AG20443 (cell line): ENCODE measurements around the gene GNA14.
"Not testable (repeated sequence)": the region's sequence is repeated elsewhere in the genome, so short reads cannot be mapped to it uniquely, and the experiment has no call there.

Source experiments
- DNase-seq: peaks from one replicate; pipeline ENCODE4 v3.0.0; 2012; ENCODE audit warnings: low spot score, mixed read lengths

The GNA14 gene

GRCh38 chr9:77648234-77649108 lies at the start of gene GNA14:
GNA14 (minus strand) TSS chr9:77648322; CDS start chr9:77647793, 529 bp downstream.
- DNase-seq: peak; percentile 38

DNA sequence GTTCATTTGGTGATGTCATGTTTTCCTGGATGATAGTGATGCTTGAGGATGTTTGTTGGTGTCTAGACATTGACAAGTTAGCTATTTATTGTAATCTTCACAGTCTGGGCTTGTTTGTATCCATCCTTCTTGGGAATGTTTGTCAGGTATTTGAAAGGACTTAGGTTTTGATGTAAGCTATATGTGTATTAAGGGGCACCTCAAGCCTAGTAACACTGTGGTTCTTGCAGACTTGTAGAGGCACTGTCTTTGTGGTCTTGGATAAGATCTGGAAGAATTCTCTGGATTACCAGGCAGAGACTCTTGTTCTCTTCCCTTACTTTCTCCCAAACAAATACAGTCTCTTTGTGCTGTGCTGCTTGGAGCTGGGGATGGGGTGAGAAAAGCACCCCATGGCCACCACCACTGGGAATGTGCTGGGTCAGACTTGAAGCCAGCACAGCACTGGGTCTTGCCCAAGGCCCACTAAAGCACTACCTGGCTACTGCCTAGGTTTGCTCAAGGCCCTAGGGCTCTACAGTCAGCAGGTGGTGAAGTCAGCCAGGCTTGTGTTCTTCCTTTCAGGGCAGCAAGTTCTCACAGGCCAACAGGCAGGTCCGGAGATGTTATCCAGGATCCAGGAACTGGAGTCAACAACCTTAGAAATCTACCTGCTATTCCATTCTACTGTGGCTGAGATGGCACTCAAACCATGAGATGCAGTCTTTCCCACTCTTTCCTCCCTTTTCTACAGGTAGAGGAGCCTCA lies 49.3 kb upstream of the GNA14 start:
- no peak for DNase-seq

DNA sequence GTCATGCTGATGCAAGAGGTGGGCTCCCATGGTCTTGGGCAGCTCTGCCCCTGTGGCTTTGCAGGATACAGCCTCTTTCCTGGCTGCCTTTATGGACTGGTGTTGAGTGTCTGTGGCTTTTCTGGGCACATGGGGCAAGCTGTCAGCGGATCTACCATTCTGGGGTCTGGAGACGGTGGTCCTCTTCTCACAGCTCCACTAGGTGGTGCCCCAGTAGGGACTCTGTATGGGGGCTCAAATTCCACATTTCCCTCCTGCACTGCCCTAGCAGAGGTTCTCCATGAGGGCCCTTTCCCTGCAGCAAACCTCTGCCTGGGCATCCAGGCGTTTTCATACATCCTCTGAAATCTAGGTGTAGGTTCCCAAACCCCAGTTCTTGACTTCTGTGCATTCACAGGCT lies 42.6 kb upstream of the GNA14 start:
- DNase-seq: not testable (repeated sequence)

- not testable (repeated sequence) for DNase-seq
Measured at GRCh38 chr9:77690119-77690518, 42.0 kb upstream of the GNA14 start.

- not testable (repeated sequence) for DNase-seq
Measured at GRCh38 chr9:77687737-77688136, 39.6 kb upstream of the GNA14 start.

- no peak for DNase-seq
Measured at GRCh38 chr9:77680581-77680980, 32.5 kb upstream of the GNA14 start.

GRCh38 chr9:77679661-77680368 lies 31.7 kb upstream of the GNA14 start:
- no peak for DNase-seq

- DNase-seq: no peak
Measured at GRCh38 chr9:77679088-77679487, 31.0 kb upstream of the GNA14 start.

GRCh38 chr9:77677957-77678535 lies 29.9 kb upstream of the GNA14 start:
- no peak for DNase-seq

DNA sequence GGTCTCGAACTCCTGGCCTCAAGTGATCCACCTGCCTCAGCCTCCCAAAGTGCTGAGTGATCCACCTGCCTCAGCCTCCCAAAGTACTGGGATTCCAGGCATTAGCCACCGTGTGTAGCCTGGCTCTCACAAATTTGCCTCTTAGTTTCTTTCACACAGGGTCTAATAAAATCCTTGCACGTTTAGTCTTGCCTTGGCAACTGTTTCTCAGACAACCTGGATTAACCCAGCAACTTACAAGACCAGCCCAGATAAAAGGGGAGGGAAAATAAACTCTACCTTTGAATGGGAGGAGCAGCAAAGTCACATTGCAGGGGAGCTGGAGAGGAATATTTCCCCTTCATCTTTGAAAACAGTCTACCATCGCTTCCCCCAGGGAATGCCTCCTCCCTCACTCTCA lies 29.3 kb upstream of the GNA14 start:
- DNase-seq: no peak

DNA sequence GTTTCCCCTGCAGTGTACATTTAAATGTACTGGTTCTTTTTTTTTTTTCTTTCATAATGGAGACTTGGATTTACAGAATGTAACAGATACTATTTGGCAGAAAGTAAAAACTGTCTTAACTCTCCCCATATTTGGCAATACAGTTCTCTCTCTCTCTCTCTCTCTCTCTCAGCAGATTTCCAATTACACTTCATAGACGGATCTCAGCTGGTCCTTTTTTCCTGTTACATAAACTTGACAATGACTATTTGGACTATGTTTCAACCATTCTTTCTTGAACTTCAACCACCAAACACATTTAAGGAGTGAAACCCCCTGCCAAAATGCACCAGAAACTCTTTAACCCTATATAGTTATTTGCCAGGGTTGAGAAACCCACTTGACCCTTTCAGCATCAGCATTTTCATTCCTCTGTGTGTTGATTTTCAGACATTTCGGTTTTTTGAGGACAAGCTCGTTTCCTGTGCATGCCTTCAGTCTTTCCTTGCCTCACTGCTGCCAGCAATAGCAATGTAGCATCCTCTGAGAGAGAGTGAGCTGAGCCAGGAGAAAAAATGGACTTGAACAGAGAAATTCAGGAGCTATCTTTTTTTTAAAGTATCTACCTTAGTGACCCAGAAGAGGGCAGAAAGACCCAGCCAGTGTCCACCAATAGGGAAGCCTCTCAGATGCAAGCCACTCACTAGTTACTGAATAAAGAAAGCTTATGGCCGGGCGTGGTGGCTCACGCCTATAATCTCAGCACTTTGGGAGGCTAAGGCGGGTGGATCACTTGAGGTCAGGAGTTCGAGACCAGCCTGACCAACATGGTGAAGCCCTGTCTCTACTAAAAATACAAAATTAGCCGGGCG lies 26.0 kb upstream of the GNA14 start:
- no peak for DNase-seq

GRCh38 chr9:77672183-77672582 lies 24.1 kb upstream of the GNA14 start:
- no peak for DNase-seq

DNA sequence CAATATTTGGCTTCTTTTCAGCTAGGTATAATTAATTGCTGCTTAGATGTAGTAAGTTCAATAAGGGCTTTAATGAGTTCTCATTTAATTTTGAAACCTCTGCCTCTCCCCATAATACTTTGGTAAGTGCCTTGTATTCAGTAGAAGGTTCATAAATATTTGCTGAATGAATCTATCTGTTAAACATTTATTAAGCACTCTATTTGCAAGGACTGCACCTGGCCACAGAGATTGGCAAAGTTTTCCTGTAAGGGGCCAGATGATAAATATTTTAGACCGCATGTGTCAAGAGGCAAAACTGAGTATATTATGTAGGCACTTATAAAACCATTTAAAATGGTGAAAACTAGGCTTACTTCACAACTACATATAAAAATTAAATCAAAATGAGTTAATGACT lies 19.0 kb upstream of the GNA14 start:
- no peak for DNase-seq

GRCh38 chr9:77663754-77664153 lies 15.6 kb upstream of the GNA14 start:
- peak; percentile 28 for DNase-seq

GRCh38 chr9:77661566-77662085 lies 13.5 kb upstream of the GNA14 start:
- no peak for DNase-seq

DNA sequence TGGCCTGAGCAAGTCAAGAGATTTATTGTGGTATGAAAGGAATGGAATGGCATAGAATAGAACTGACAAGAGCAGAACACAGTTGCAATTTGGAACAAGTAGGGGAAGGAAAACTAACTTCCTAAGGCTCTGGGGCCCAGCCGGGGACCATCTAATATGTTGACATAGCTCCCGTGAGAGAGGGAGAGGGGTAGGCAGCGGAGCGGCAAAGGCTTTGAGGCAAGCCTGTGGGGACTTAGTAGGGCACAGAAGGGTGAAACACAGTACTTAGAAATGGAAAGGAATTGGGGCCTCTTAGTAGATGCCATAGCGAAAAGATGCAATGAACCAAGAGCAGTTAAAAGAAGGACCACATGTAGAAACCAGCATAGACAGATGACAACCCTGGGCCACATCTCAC lies 11.8 kb upstream of the GNA14 start:
- DNase-seq: no peak

GRCh38 chr9:77651203-77651602 lies 3.1 kb upstream of the GNA14 start:
- no peak for DNase-seq

DNA sequence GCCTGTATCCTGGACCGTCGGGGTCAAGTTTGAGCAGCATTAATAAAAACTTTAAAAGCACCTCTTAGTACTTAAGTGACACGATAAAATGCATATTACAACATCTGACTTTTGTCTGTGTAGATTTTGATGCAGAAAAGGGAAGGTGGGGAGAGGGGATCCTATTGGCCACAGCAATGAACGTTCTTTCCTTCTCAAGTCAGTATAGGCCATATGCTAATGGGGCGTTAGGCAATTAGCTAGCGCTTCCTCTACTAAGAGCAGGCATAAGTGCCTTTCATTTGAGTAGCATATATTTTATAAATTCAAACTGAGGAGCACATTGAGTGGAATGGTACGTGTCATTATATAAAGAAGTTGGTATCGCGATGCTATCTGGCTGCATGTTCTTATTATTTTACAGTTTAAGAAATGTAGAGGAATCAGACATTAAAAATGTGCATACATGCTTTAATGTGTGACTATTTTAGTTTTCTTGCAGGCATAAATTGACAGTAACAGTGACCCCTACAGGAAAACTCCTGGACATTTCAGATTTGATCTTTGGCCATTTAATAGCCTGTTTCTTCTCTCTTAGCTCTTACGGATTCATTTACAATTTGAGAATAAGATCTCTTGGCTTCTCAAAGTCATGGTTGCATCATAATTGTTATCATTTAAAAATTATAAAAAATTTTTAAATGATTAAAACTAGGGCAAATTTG lies 1.1 kb upstream of the GNA14 start:
- peak; percentile 24 for DNase-seq

GRCh38 chr9:77647267-77648233 lies 572 bp downstream of the GNA14 start:
- peak; percentile 56 for DNase-seq
